Karpas-422 (cell line): Measurements from ENCODE around the gene SLMAP. TPM values are rescaled to one million over a fixed set of nuclear protein-coding genes. Genes with fewer than 3 reads are reported as not detected.

Experiments
- DNase-seq: peaks from one replicate; pipeline ENCODE4 v3.0.0-alpha.2; 2015
- H2AFZ ChIP-seq: fragments of 200-600 bp; sonication (generic); 2 replicates; pipeline ENCODE4 v1.6.1; 2014; ENCODE audit warnings: antibody characterized with exemption, low read length, mixed read lengths
- H3K27ac ChIP-seq: fragments of 200-600 bp; sonication (generic); 2 replicates; pipeline ENCODE4 v1.5.1; 2014; ENCODE audit warnings: mild to moderate bottlenecking, low read length, moderate library complexity
- H3K27me3 ChIP-seq: fragments of 200-600 bp; sonication (generic); 2 replicates; pipeline ENCODE4 v1.6.1; 2014; ENCODE audit warnings: low read length, mixed read lengths
- H3K36me3 ChIP-seq: fragments of 200-600 bp; sonication (generic); 2 replicates; pipeline ENCODE4 v1.6.1; 2014; ENCODE audit warnings: low read length, mixed read lengths; ENCODE audit not compliant: insufficient read depth
- H3K4me1 ChIP-seq: fragments of 200-600 bp; sonication (generic); 2 replicates; pipeline ENCODE4 v1.6.1; 2014; ENCODE audit warnings: mild to moderate bottlenecking, low read length, mixed read lengths
- H3K4me2 ChIP-seq: fragments of 200-600 bp; sonication (generic); 2 replicates; pipeline ENCODE4 v1.6.1; 2014; ENCODE audit warnings: low read length, low read depth, mild to moderate bottlenecking; ENCODE audit not compliant: poor library complexity, severe bottlenecking
- H3K4me3 ChIP-seq: fragments of 200-600 bp; sonication (generic); 2 replicates; pipeline ENCODE4 v1.5.1; 2014; ENCODE audit warnings: mild to moderate bottlenecking, antibody characterized with exemption, low read length, mixed read lengths
- H3K79me2 ChIP-seq: fragments of 200-600 bp; sonication (generic); 2 replicates; pipeline ENCODE4 v1.6.1; 2014; ENCODE audit warnings: mild to moderate bottlenecking, low read length, mixed read lengths
- H3K9ac ChIP-seq: fragments of 200-600 bp; sonication (generic); 2 replicates; pipeline ENCODE4 v1.6.0; 2014; ENCODE audit warnings: low read length
- H3K9me2 ChIP-seq: fragments of 200-600 bp; sonication (generic), shearing (Covaris generic); replicated peaks from 2 replicates; pipeline ENCODE4 v1.6.0; 2014; ENCODE audit warnings: mild to moderate bottlenecking, low read length, moderate library complexity; ENCODE audit not compliant: insufficient read depth
- H3K9me3 ChIP-seq: fragments of 300-700, 200-600 bp; sonication (generic); 2 replicates; pipeline ENCODE4 v1.6.1; 2014; ENCODE audit warnings: low read length, mixed read lengths
- H4K20me1 ChIP-seq: fragments of 200-600 bp; sonication (generic); 2 replicates; pipeline ENCODE4 v1.6.1; 2014; ENCODE audit warnings: mild to moderate bottlenecking, antibody characterized with exemption, low read length, low read depth; ENCODE audit not compliant: insufficient read depth
- total RNA-seq: library from RNA; depleted of rRNA; stranded (reverse); fragments of >200 nt; shearing (Covaris generic); gene quantifications from 2 replicates; pipeline ENCODE4 v1.2.3, GENCODE V29; 2014; ENCODE audit warnings: low replicate concordance

The SLMAP gene
- total RNA-seq, 1 experiment from 2014 or later = 63.6 TPM

- Histone ChIP-seq H2AFZ (peak overlapping the region; percentile 95), H3K9me2 (no peaks in the 10 kb centered on the region), H3K9ac (peak overlapping the region; percentile 43), H3K27me3 (no peaks in the 10 kb centered on the region), H3K4me1 (peaks cover 15% of the 10 kb centered on the region), H3K27ac (no peak overlapping the region), H3K36me3 (no peaks in the 10 kb centered on the region), H4K20me1 (no peaks in the 10 kb centered on the region), H3K4me2 (peak overlapping the region; percentile 44), H3K9me3 (no peaks in the 10 kb centered on the region), H3K79me2 (no peaks in the 10 kb centered on the region), H3K4me3 (peak overlapping the region; percentile 33; the same call in 1 of the 2 replicates)
- DNase-seq = no peak
Observed at GRCh38 chr3:57959423-57960173, 203.5 kb downstream of the SLMAP start.

DNA sequence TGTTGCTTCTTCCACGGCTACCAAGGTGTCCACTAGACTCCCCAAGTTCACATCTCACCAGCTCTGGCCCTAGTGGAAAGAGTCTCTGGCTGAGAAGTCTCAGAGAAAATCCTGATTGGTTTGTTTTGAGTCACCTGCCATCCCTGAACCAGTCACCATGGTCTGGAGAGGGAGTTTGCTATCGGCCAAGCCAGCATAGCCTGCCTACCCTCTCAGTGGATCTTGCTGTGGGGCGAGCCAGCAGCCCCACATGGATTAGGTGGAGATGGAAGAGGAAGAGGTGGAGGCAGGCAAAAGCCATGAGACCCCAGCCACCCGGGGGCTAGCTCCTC lies 204.0 kb downstream of the SLMAP start:
- H3K27me3 ChIP-seq = no peaks in the 10 kb centered on the region
- H3K9ac ChIP-seq = no peak overlapping the region
- H3K4me1 ChIP-seq = peaks cover 15% of the 10 kb centered on the region
- peak overlapping the region; percentile 95 for H2AFZ ChIP-seq
- peak overlapping the region; percentile 44 for H3K4me2 ChIP-seq
- H3K9me2 ChIP-seq = no peaks in the 10 kb centered on the region
- no peaks in the 10 kb centered on the region for H3K36me3 ChIP-seq
- DNase-seq = peak; percentile 43
- no peaks in the 10 kb centered on the region for H3K9me3 ChIP-seq
- H4K20me1 ChIP-seq = no peaks in the 10 kb centered on the region
- H3K79me2 ChIP-seq = no peaks in the 10 kb centered on the region
- no peak overlapping the region for H3K27ac ChIP-seq
- no peak overlapping the region for H3K4me3 ChIP-seq

DNA sequence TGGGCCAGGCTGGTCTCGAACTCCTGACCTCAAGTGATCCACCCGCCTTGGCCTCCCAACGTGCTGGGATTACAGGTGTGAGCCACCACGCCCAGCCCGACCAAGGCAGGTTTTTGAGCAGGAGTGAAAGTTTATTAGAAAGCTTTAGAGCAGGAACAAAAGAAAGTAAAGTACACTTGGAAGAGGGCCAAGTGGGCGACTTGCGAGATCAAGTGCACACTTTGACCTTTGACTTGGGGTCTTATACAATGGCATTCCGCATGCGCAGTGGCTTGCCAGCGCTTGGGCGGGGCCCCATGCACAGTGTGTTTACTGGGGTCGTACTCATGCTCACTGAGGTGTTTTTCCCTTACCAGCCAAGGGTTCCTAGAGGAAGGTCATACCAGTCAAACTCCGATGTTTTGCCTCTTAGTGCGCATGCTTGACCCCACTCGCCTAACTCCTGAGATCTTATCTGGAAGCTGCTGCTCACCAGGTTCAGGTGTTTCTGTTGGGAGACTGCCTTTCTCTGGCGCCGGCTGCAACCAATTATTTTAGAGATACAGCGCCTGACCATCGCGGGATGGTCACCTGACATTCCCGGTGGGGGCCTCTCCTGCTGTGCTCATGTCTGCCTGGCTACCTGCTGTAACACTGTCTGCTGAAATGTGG lies 205.2 kb downstream of the SLMAP start:
- Histone ChIP-seq H3K36me3 (no peaks in the 10 kb centered on the region), H3K9ac (no peak overlapping the region), H3K9me3 (no peaks in the 10 kb centered on the region), H3K79me2 (no peaks in the 10 kb centered on the region), H3K4me2 (no peak overlapping the region), H3K27ac (no peak overlapping the region), H3K27me3 (no peaks in the 10 kb centered on the region), H3K4me3 (no peak overlapping the region), H3K4me1 (peaks cover 15% of the 10 kb centered on the region), H4K20me1 (no peaks in the 10 kb centered on the region), H3K9me2 (no peaks in the 10 kb centered on the region), H2AFZ (no peak overlapping the region)
- no peak for DNase-seq

DNA sequence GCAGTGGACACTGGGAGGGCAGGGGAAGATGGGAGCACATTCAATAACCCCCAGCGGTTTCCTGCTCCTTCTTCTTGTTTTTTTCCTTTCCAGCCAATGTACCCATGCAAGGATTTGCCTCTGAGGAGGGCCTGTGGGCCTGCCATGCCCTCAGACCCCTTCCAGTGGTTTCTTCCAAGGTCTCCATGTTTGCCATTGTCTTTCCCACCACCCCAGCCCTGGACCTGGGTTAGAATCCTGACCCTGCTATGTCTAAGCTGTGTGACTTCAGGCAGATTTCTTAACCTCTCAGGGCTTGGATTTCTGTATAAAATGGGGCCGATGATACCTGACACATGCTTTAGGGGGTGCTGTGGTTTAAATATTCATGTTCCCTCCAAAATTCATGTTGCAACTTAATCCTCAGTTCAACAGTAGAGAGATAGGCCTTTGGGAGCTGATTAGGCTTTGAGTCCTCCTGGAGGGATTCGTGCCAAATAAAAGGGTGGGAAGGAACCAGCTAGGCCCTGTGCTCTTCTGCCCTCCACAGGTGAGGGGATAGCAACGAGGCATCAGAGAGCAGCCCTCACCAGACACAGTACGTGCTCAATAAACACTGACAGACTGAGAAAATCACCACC lies 205.8 kb downstream of the SLMAP start:
- Histone ChIP-seq H2AFZ (no peak overlapping the region), H3K4me2 (no peak overlapping the region), H3K9me3 (no peaks in the 10 kb centered on the region), H3K9me2 (no peaks in the 10 kb centered on the region), H4K20me1 (no peaks in the 10 kb centered on the region), H3K4me3 (no peak overlapping the region), H3K9ac (no peak overlapping the region), H3K4me1 (peaks cover 15% of the 10 kb centered on the region), H3K27me3 (no peaks in the 10 kb centered on the region), H3K27ac (no peak overlapping the region), H3K36me3 (no peaks in the 10 kb centered on the region), H3K79me2 (no peaks in the 10 kb centered on the region)
- peak; percentile 69 for DNase-seq

DNA sequence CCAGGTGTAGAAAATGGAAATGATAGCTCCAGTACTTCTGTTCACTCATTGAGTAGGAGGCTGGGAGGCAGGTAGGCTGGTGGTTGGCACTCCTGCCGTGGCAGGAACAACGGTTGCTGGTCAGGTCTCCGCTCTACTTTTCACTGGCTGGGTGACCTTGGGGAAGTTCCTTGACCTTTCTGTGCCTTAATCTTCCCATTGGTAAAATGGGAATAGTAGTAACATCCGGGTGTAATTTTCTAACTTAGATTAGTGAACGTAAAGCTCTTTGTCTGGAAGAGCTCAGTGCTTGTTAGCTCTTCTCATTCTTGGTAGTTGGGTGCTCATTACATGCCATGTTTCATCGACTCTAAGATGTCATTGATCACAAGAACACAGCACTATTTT lies 206.3 kb downstream of the SLMAP start:
- H3K4me3 ChIP-seq = no peak overlapping the region
- H3K4me1 ChIP-seq = peaks cover 15% of the 10 kb centered on the region
- H3K9me2 ChIP-seq = no peaks in the 10 kb centered on the region
- no peaks in the 10 kb centered on the region for H3K27me3 ChIP-seq
- no peaks in the 10 kb centered on the region for H3K79me2 ChIP-seq
- H3K27ac ChIP-seq = no peak overlapping the region
- H4K20me1 ChIP-seq = no peaks in the 10 kb centered on the region
- H2AFZ ChIP-seq = no peak overlapping the region
- no peak overlapping the region for H3K9ac ChIP-seq
- no peaks in the 10 kb centered on the region for H3K36me3 ChIP-seq
- no peak overlapping the region for H3K4me2 ChIP-seq
- no peaks in the 10 kb centered on the region for H3K9me3 ChIP-seq
- DNase-seq = no peak

- Histone ChIP-seq H3K4me1 (peaks cover 11% of the 10 kb centered on the region), H4K20me1 (no peaks in the 10 kb centered on the region), H3K9ac (no peak overlapping the region), H2AFZ (no peak overlapping the region), H3K27ac (no peak overlapping the region), H3K36me3 (no peaks in the 10 kb centered on the region), H3K4me3 (no peak overlapping the region), H3K27me3 (no peaks in the 10 kb centered on the region), H3K9me3 (no peaks in the 10 kb centered on the region), H3K79me2 (no peaks in the 10 kb centered on the region), H3K4me2 (no peak overlapping the region), H3K9me2 (no peaks in the 10 kb centered on the region)
- no peak for DNase-seq
Observed at GRCh38 chr3:57963811-57964346, 207.8 kb downstream of the SLMAP start.

GRCh38 chr3:57966829-57967228 lies 210.7 kb downstream of the SLMAP start:
- Histone ChIP-seq H3K4me1 (no peaks in the 10 kb centered on the region), H3K9me3 (no peaks in the 10 kb centered on the region), H3K36me3 (no peaks in the 10 kb centered on the region), H3K27ac (no peak overlapping the region), H3K79me2 (no peaks in the 10 kb centered on the region), H3K9ac (no peak overlapping the region), H3K4me2 (no peak overlapping the region), H3K27me3 (no peaks in the 10 kb centered on the region), H2AFZ (no peak overlapping the region), H3K4me3 (no peak overlapping the region), H3K9me2 (no peaks in the 10 kb centered on the region), H4K20me1 (no peaks in the 10 kb centered on the region)
- DNase-seq = no peak

- no peak overlapping the region for H3K4me2 ChIP-seq
- DNase-seq = no peak
- H3K9me2 ChIP-seq = no peaks in the 10 kb centered on the region
- H3K4me1 ChIP-seq = no peaks in the 10 kb centered on the region
- H3K79me2 ChIP-seq = no peaks in the 10 kb centered on the region
- no peak overlapping the region for H3K9ac ChIP-seq
- H3K36me3 ChIP-seq = no peaks in the 10 kb centered on the region
- no peak overlapping the region for H2AFZ ChIP-seq
- no peak overlapping the region for H3K27ac ChIP-seq
- H4K20me1 ChIP-seq = no peaks in the 10 kb centered on the region
- H3K4me3 ChIP-seq = no peak overlapping the region
- no peaks in the 10 kb centered on the region for H3K27me3 ChIP-seq
- no peaks in the 10 kb centered on the region for H3K9me3 ChIP-seq
Observed at GRCh38 chr3:57967590-57967989, 211.5 kb downstream of the SLMAP start.
